ENCODE results near the gene WDR90.

WDR90 gene

GRCh38 chr16:715477-716199 is 66.5 kb downstream of the WDR90 start (continued):
- TF ChIP-seq, protein P1, sequence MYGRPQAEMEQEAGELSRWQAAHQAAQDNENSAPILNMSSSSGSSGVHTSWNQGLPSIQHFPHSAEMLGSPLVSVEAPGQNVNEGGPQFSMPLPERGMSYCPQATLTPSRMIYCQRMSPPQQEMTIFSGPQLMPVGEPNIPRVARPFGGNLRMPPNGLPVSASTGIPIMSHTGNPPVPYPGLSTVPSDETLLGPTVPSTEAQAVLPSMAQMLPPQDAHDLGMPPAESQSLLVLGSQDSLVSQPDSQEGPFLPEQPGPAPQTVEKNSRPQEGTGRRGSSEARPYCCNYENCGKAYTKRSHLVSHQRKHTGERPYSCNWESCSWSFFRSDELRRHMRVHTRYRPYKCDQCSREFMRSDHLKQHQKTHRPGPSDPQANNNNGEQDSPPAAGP (tag by site-specific recombination; IDR thresholded peaks at IDR 0.05): peak; percentile 58
- no peak for TF ChIP-seq ZNF157 (tag by site-specific recombination; IDR thresholded peaks at IDR 0.05)
- no peak for TF ChIP-seq ZNF266 (tag by site-specific recombination; IDR thresholded peaks at IDR 0.05; ENCODE audit: low read depth)
- TF ChIP-seq, protein P2, sequence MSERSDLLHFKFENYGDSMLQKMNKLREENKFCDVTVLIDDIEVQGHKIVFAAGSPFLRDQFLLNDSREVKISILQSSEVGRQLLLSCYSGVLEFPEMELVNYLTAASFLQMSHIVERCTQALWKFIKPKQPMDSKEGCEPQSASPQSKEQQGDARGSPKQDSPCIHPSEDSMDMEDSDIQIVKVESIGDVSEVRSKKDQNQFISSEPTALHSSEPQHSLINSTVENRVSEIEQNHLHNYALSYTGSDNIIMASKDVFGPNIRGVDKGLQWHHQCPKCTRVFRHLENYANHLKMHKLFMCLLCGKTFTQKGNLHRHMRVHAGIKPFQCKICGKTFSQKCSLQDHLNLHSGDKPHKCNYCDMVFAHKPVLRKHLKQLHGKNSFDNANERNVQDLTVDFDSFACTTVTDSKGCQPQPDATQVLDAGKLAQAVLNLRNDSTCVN (tag by site-specific recombination; optimal IDR thresholded peaks at IDR 0.05): peak; percentile 61
- peak; percentile 48 for TF ChIP-seq ZNF335 (tag by site-specific recombination; conservative IDR thresholded peaks at IDR 0.05)
- TF ChIP-seq, protein P3, sequence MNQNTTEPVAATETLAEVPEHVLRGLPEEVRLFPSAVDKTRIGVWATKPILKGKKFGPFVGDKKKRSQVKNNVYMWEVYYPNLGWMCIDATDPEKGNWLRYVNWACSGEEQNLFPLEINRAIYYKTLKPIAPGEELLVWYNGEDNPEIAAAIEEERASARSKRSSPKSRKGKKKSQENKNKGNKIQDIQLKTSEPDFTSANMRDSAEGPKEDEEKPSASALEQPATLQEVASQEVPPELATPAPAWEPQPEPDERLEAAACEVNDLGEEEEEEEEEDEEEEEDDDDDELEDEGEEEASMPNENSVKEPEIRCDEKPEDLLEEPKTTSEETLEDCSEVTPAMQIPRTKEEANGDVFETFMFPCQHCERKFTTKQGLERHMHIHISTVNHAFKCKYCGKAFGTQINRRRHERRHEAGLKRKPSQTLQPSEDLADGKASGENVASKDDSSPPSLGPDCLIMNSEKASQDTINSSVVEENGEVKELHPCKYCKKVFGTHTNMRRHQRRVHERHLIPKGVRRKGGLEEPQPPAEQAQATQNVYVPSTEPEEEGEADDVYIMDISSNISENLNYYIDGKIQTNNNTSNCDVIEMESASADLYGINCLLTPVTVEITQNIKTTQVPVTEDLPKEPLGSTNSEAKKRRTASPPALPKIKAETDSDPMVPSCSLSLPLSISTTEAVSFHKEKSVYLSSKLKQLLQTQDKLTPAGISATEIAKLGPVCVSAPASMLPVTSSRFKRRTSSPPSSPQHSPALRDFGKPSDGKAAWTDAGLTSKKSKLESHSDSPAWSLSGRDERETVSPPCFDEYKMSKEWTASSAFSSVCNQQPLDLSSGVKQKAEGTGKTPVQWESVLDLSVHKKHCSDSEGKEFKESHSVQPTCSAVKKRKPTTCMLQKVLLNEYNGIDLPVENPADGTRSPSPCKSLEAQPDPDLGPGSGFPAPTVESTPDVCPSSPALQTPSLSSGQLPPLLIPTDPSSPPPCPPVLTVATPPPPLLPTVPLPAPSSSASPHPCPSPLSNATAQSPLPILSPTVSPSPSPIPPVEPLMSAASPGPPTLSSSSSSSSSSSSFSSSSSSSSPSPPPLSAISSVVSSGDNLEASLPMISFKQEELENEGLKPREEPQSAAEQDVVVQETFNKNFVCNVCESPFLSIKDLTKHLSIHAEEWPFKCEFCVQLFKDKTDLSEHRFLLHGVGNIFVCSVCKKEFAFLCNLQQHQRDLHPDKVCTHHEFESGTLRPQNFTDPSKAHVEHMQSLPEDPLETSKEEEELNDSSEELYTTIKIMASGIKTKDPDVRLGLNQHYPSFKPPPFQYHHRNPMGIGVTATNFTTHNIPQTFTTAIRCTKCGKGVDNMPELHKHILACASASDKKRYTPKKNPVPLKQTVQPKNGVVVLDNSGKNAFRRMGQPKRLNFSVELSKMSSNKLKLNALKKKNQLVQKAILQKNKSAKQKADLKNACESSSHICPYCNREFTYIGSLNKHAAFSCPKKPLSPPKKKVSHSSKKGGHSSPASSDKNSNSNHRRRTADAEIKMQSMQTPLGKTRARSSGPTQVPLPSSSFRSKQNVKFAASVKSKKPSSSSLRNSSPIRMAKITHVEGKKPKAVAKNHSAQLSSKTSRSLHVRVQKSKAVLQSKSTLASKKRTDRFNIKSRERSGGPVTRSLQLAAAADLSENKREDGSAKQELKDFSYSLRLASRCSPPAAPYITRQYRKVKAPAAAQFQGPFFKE (tag by site-specific recombination; IDR thresholded peaks at IDR 0.05; ENCODE audit: borderline replicate concordance): no peak
- peak; percentile 46; the same call in 1 of the 2 replicates for TF ChIP-seq GLIS2 (tag by site-specific recombination; IDR thresholded peaks at IDR 0.05)
- TF ChIP-seq ZNF692 (tag by site-specific recombination; IDR thresholded peaks at IDR 0.05): peak; percentile 59; the same call in 1 of the 2 replicates
- TF ChIP-seq KLF8 (tag by site-specific recombination; IDR thresholded peaks at IDR 0.05): peak; percentile 38; the same call in 1 of the 2 replicates
- TF ChIP-seq, protein P4, sequence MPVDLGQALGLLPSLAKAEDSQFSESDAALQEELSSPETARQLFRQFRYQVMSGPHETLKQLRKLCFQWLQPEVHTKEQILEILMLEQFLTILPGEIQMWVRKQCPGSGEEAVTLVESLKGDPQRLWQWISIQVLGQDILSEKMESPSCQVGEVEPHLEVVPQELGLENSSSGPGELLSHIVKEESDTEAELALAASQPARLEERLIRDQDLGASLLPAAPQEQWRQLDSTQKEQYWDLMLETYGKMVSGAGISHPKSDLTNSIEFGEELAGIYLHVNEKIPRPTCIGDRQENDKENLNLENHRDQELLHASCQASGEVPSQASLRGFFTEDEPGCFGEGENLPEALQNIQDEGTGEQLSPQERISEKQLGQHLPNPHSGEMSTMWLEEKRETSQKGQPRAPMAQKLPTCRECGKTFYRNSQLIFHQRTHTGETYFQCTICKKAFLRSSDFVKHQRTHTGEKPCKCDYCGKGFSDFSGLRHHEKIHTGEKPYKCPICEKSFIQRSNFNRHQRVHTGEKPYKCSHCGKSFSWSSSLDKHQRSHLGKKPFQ (tag by site-specific recombination; IDR thresholded peaks at IDR 0.05): no peak
- TF ChIP-seq ZNF341 (tag by site-specific recombination; IDR thresholded peaks at IDR 0.05; ENCODE audit: low read depth): peak; percentile 38
- TF ChIP-seq ZNF792 (tag by site-specific recombination; IDR thresholded peaks at IDR 0.05): peak; percentile 44; the same call in 1 of the 2 replicates
- TF ChIP-seq ZNF677 (tag by site-specific recombination; IDR thresholded peaks at IDR 0.05): peak; percentile 9; the same call in 1 of the 2 replicates
- TF ChIP-seq ZBTB20 (tag by site-specific recombination; IDR thresholded peaks at IDR 0.05): peak; percentile 55; the same call in 1 of the 2 replicates
- no peak for TF ChIP-seq ZNF776 (tag by site-specific recombination; IDR thresholded peaks at IDR 0.05; ENCODE audit: borderline replicate concordance)
- peak; percentile 17; the same call in 1 of the 2 replicates for TF ChIP-seq HIC1 (tag by site-specific recombination; IDR thresholded peaks at IDR 0.05)
- TF ChIP-seq ZSCAN30 (tag by site-specific recombination; IDR thresholded peaks at IDR 0.05): 0 out of 2 replicates have a peak, but pooled peaks have one; percentile 30
- TF ChIP-seq KLF9 (tag by site-specific recombination; IDR thresholded peaks at IDR 0.05; ENCODE audit: low read depth): peak; percentile 35; the same call in 1 of the 2 replicates
- 0 out of 2 replicates have a peak, but pooled peaks have one; percentile 27 for TF ChIP-seq KLF10 (tag by site-specific recombination; IDR thresholded peaks at IDR 0.05)
- peak; percentile 28; the same call in 1 of the 2 replicates for TF ChIP-seq CTCF (tag by site-specific recombination; IDR thresholded peaks at IDR 0.05)

All from HEK293 (cell line).